GM12891 (cell line): ENCODE measurements around the gene FILIP1L.
A peak's percentile ranks its signal among the peaks of the same experiment; 100 is the strongest.

Experiments used
- DNase-seq: peaks from one replicate; pipeline ENCODE4 v3.0.0; 2011; ENCODE audit warnings: low spot score; ENCODE audit not compliant: insufficient read length
- FAIRE-seq: peaks from 2 replicates; lab custom pipeline; 2011; peaks lifted over from hg19 to GRCh38; lab: Jason Lieb, UNC
- PAX5 ChIP-seq: IDR thresholded peaks from 2 replicates; pipeline ENCODE4 v1.6.1; 2011; ENCODE audit warnings: low read length, moderate library complexity, mild to moderate bottlenecking; ENCODE audit not compliant: insufficient read depth, severe bottlenecking
- POLR2A ChIP-seq: IDR thresholded peaks from 2 replicates; pipeline ENCODE4 v1.6.1; 2011; ENCODE audit warnings: low read depth, low read length, control low read depth
- POLR2AphosphoS5 ChIP-seq: IDR thresholded peaks from 2 replicates; pipeline ENCODE4 v1.6.1; 2011; ENCODE audit warnings: low read depth, low read length, control low read depth
- POU2F2 ChIP-seq: IDR thresholded peaks from 2 replicates; pipeline ENCODE4 v1.6.1; 2011; ENCODE audit warnings: low read depth, mild to moderate bottlenecking, control low read depth, low read length, moderate library complexity
- SPI1 ChIP-seq: IDR thresholded peaks from 2 replicates; pipeline ENCODE4 v1.6.1; 2011; ENCODE audit warnings: low read depth, low read length, control low read depth
- TAF1 ChIP-seq: IDR thresholded peaks from 2 replicates; pipeline ENCODE4 v1.6.1; 2011; ENCODE audit warnings: low read depth, low read length, control low read depth

Gene FILIP1L

DNA sequence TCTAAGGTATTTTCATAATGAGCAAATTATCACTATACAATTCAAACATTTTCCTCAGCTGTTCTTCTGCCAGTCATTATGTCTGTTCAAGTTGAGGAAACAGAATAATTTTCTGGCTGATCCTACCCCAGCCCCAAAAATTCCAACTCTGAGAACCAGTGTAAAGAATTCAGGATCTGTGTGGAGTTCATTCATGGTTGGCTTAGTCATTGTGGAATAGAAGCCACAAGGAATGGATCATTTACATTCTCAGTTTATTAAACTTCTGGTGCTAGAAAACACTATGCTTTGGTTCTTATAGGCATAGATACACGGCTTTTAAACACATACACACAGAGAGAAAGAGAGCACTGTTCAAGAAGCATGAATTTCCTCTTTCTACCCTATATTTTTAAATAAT, 162.0 kb downstream of the FILIP1L start:
- FAIRE-seq = no peak
- no peak for DNase-seq
- TF ChIP-seq POLR2AphosphoS5 (no peak), TAF1 (no peak), POLR2A (no peak), SPI1 (no peak), POU2F2 (no peak), PAX5 (no peak)

DNA sequence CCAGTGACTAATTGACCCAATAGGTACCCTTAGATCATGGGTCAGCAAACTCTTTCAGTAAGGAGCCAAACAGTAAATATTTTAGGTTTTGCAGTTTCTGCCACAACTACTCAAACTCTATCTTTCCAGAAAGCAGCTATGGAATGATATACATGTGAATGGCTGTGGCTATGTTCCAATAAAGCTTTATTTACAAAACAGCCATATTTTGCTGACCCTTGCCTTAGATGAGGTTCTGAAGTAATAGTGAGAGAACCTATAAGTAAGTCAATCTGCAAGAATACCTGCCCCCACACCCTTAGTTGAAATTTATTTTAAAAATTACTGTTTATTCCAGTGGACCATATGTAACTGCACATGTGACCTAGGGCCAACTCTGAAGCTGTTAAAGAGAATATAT, 162.6 kb downstream of the FILIP1L start:
- FAIRE-seq (no peak), DNase-seq (no peak)
- TF ChIP-seq POLR2A (no peak), TAF1 (no peak), POU2F2 (no peak), POLR2AphosphoS5 (no peak), PAX5 (no peak), SPI1 (no peak)

DNA sequence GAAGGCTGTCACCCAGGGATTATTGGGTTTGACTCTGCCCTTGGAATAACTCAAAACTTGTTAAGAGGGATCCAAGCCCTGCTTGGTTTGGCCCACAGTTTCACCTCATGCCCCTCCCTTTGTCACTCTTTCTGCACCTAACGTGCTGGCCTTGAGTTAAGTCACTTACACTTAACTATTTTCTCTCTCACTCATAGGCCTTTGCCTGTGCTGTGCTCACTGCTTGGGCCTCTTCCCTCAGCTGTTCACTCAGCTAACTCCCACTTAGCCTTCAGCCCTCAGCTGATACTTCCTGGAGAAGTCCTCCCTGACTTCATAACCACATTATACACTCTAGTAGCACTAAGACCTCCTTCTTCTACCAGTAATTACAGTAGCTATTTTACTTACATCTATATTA, 163.4 kb downstream of the FILIP1L start:
- DNase-seq = no peak
- peak; percentile 38 for FAIRE-seq
- TF ChIP-seq POLR2A (no peak), POU2F2 (no peak), POLR2AphosphoS5 (no peak), TAF1 (no peak), PAX5 (no peak), SPI1 (no peak)

DNA sequence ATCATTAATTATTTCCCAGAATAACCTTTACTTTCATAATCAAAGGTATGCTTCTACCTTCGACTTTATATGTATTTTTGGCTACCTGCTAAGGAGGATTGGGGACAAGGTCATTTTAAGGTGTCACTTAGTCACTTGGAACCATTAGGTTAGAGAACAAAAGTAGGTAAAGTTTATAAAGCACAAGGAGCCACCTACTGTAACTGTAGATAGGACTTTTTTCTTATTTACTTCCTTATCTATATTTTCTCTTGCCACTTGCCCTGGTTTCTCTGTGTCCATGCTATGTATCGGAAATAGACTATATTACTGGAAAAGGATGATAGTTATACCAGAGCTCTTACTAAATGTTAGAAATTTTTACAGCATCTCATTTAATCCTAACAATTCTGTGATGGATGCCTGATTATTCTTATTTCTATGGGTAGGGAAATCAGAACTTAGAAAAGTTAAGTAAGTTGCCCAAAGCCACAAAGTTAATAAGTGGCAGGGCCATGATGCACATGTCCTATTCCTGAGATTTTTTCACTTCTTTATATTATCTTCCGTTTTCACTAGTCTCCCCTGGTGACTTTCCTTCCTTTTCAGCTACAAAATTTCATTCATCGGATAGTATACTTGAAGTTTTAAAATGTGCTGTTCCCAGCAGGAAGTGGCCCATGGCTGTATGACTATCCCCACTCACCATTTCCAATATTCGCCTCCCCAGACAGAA, 164.2 kb downstream of the FILIP1L start:
- no peak for TF ChIP-seq PAX5
- TF ChIP-seq TAF1 = no peak
- no peak for TF ChIP-seq SPI1
- no peak for TF ChIP-seq POU2F2
- no peak for TF ChIP-seq POLR2AphosphoS5
- TF ChIP-seq POLR2A = no peak
- DNase-seq (no peak), FAIRE-seq (no peak)

DNA sequence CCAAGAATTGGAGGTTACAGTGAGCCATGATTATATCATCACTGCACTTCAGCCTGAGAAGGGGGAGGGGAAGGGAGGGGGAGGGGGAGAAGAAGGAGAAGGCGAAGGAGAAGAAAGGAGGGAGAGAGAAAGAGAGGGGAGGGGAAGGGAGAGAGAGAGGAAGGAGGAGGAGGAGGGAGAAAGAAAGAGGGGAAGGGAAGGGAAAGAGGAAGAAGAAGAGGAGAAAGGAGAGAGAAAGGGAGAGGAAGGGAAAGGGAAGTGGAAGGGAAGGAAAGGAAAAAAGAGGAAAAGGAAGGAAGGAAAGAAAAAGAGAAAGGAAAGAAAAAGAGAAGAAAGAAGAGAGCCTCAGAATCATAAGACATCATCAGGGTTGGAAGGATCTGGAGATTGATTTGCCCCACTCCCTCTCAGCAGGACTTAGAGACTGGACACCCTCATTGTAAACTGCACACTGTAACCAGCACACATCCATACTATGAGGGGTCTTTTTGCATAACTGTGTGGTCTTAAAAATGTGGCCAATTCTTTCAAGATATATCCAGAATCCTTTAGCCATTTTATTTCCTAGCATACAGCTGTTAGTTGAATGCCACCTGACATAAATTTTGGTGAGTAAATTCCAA, 165.7 kb downstream of the FILIP1L start:
- FAIRE-seq (no peak), DNase-seq (no peak)
- no peak for TF ChIP-seq TAF1
- TF ChIP-seq POLR2A = no peak
- no peak for TF ChIP-seq POLR2AphosphoS5
- no peak for TF ChIP-seq SPI1
- no peak for TF ChIP-seq PAX5

DNA sequence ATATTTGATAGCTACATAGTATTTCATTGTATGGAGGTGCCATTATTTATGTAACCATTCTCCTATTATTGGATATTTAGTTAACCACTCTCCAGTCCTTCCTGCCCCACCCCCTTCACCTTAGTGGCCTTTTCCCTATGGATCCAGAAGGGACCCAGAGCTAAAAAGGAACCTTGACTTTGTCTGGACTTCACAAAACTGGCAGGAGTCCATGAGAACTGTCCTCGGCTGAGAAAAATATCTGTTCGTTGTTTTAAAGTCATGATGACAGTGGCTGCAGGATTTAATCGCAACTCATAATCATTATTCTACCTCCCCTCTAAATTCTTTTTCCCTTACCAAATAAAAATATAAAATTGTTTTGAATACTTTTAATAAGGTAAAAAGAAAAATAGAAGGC, 166.9 kb downstream of the FILIP1L start:
- TF ChIP-seq TAF1 = no peak
- TF ChIP-seq POLR2AphosphoS5 = no peak
- no peak for TF ChIP-seq POLR2A
- TF ChIP-seq PAX5 = no peak
- no peak for TF ChIP-seq POU2F2
- no peak for TF ChIP-seq SPI1
- FAIRE-seq (no peak), DNase-seq (no peak)

DNA sequence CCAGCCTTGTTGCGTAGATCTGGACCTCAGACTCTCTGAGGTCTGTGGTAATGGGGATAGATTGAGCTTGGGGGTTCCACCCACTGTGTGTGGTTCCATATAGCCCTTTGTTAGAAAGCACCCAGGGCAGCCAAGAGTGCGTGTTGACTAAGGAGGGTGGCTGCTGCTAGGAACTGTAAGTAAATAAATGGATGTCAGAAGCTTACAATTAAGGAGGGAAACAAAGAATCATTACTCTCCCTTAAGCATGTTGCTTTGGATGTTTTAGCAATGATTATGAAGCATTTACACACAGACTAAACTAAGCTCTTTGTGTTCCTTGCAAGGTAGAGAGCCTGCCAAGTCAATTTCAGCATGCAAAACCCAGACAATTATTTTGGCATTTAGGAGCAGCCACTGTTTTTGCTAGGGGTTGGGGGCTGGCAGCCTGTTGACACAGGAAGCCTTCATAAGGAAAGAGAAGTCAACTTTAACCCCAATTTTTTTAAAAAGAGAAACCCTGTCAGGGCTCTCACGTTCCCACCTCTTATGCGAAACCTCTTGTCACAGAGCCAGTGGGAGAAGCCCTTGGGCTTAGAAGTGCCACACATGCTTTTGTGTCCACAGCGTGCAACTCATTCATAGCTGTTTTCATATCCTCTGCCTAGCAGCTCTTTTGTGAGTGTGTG, 168.8 kb downstream of the FILIP1L start:
- FAIRE-seq (peak; percentile 26), DNase-seq (no peak)
- no peak for TF ChIP-seq SPI1
- no peak for TF ChIP-seq TAF1
- TF ChIP-seq POLR2AphosphoS5 = no peak
- TF ChIP-seq POLR2A = no peak
- no peak for TF ChIP-seq POU2F2
- no peak for TF ChIP-seq PAX5

DNA sequence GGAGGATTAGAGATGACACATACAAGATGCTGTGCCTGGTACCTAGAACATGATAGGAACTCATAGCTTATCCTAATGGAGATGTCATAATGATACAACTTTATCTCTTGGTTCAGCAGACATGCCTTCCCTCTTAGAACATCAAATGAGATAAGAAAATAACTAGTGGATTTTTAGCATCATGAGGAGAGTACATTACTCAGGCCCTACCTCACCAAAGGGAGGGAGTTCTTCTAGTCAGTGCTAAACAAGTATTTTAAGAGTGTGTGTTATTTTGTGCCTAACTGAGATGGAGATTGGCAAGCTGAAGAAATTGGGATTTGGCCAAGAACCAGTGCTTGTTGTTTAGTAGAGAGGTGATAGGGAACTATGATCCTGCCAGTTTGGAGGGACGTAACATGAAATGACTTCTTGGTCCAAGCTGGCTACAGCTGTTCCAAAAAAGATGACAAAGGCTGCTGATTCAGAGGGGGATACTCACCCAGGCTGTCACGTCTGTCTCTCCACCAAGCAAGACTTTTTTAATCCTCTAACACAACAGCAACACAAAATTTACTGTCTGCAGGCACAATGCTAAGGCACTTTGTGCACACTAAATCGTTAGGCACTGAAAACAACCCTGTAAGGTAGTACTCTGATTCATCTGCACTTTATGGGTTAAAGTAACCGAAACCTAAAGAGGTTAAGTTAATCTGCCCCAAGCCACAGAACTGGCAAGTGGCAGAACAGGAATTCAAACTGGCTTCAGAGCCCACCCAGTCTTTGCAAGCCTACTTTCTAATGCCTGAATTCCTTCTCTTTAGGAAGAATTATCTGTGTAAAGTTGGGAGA, 170.2 kb downstream of the FILIP1L start:
- no peak for FAIRE-seq
- no peak for TF ChIP-seq POU2F2
- TF ChIP-seq PAX5 = no peak
- no peak for TF ChIP-seq POLR2AphosphoS5
- TF ChIP-seq SPI1 = no peak
- TF ChIP-seq TAF1 = no peak
- TF ChIP-seq POLR2A = no peak
- no peak for DNase-seq

DNA sequence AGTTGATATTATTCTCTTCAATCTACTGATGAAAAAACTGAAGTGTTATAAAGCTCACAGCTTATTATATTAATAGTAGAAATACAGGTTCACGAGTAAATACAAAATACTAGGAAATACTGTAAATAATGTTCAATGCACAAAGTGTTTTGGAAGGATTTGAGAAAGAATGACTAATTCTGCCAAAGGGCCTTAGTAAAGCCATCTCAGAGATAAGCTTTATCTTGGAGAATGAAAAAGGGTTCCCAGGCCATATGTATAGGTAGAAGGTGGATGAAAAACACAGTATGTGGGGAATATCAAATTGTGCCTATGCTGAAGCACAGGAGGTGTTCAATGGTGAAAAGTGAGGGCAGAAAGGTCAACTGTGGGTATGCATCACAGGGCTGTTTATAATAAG, 173.1 kb downstream of the FILIP1L start:
- no peak for DNase-seq
- no peak for FAIRE-seq
- TF ChIP-seq TAF1 (no peak), POLR2A (no peak), PAX5 (no peak), POU2F2 (no peak)
